ENCODE results near the gene RHOXF2B.
"Not testable (repeated sequence)": the region's sequence is repeated elsewhere in the genome, so short reads cannot be mapped to it uniquely, and the experiment has no call there.

RHOXF2B gene

GRCh38 chrX:120077590-120077989 lies at the start of gene RHOXF2B:
Gene RHOXF2B (minus strand): TSS chrX:120077690. CDS start chrX:120077552, 138 bp downstream.
- DNase-seq (ENCODE audit: extremely low read depth, insufficient read length); H3K36me3 ChIP-seq (ENCODE audit: control insufficient read depth, insufficient read depth, low read length); H3K4me3 ChIP-seq (replicated peaks; ENCODE audit: low read depth, low read length); H3K27me3 ChIP-seq (replicated peaks; ENCODE audit: control insufficient read depth, insufficient read depth, low read length): not testable (repeated sequence)

- H3K27me3 ChIP-seq (replicated peaks; ENCODE audit: control insufficient read depth, insufficient read depth, low read length) = no peaks in the 10 kb centered on the region
- no peak for TF ChIP-seq CTCF (IDR thresholded peaks at IDR 0.05; ENCODE audit: insufficient read depth, low read length, poor library complexity, severe bottlenecking)
- H3K36me3 ChIP-seq (ENCODE audit: control insufficient read depth, insufficient read depth, low read length) = no peaks in the 10 kb centered on the region; the same call in 1 of the 2 replicates
- no peak overlapping the region for H3K4me3 ChIP-seq (replicated peaks; ENCODE audit: low read depth, low read length)
- DNase-seq (ENCODE audit: extremely low read depth, insufficient read length) = no peak
These were observed 48.0 kb upstream of the RHOXF2B start for GRCh38 chrX:120125444-120125843.

- H3K36me3 ChIP-seq (ENCODE audit: control insufficient read depth, insufficient read depth, low read length) = no peaks in the 10 kb centered on the region; the same call in 1 of the 2 replicates
- no peak for TF ChIP-seq CTCF (IDR thresholded peaks at IDR 0.05; ENCODE audit: insufficient read depth, low read length, poor library complexity, severe bottlenecking)
- DNase-seq (ENCODE audit: extremely low read depth, insufficient read length) = no peak
- no peak overlapping the region for H3K4me3 ChIP-seq (replicated peaks; ENCODE audit: low read depth, low read length)
- H3K27me3 ChIP-seq (replicated peaks; ENCODE audit: control insufficient read depth, insufficient read depth, low read length) = no peaks in the 10 kb centered on the region
These were observed 42.7 kb upstream of the RHOXF2B start for GRCh38 chrX:120120223-120120622.

- no peak for DNase-seq (ENCODE audit: extremely low read depth, insufficient read length)
These were observed 38.0 kb upstream of the RHOXF2B start, which contains the start of gene RHOXF1 for GRCh38 chrX:120115438-120115963. Gene RHOXF1 (minus strand): TSS chrX:120115913. CDS start chrX:120115862, 51 bp downstream.

GRCh38 chrX:120111611-120112010 lies 34.1 kb upstream of the RHOXF2B start:
- TF ChIP-seq CTCF (IDR thresholded peaks at IDR 0.05; ENCODE audit: insufficient read depth, low read length, poor library complexity, severe bottlenecking) = no peak
- Histone ChIP-seq H3K4me3 (replicated peaks; ENCODE audit: low read depth, low read length) (no peak overlapping the region), H3K27me3 (replicated peaks; ENCODE audit: control insufficient read depth, insufficient read depth, low read length) (no peaks in the 10 kb centered on the region), H3K36me3 (ENCODE audit: control insufficient read depth, insufficient read depth, low read length) (no peaks in the 10 kb centered on the region)
- DNase-seq (ENCODE audit: extremely low read depth, insufficient read length) = no peak

More at GRCh38 chrX:120115438-120115963, 38.0 kb upstream of the RHOXF2B start, which contains the start of gene RHOXF1:
- Histone ChIP-seq H3K36me3 (ENCODE audit: control insufficient read depth, insufficient read depth, low read length) (no peaks in the 10 kb centered on the region), H3K27me3 (replicated peaks; ENCODE audit: control insufficient read depth, insufficient read depth, low read length) (no peaks in the 10 kb centered on the region), H3K4me3 (replicated peaks; ENCODE audit: low read depth, low read length) (no peak within 1 kb of the TSS)
- TF ChIP-seq CTCF (IDR thresholded peaks at IDR 0.05; ENCODE audit: insufficient read depth, low read length, poor library complexity, severe bottlenecking) = no peak

- Histone ChIP-seq H3K27me3 (replicated peaks; ENCODE audit: control insufficient read depth, insufficient read depth, low read length) (no peaks in the 10 kb centered on the region), H3K4me3 (replicated peaks; ENCODE audit: low read depth, low read length) (no peak overlapping the region), H3K36me3 (ENCODE audit: control insufficient read depth, insufficient read depth, low read length) (no peaks in the 10 kb centered on the region)
- DNase-seq (ENCODE audit: extremely low read depth, insufficient read length) = no peak
- no peak for TF ChIP-seq CTCF (IDR thresholded peaks at IDR 0.05; ENCODE audit: insufficient read depth, low read length, poor library complexity, severe bottlenecking)
These were observed 31.9 kb upstream of the RHOXF2B start for GRCh38 chrX:120109378-120109777.

- not testable (repeated sequence) for DNase-seq (ENCODE audit: extremely low read depth, insufficient read length); H3K4me3 ChIP-seq (replicated peaks; ENCODE audit: low read depth, low read length); H3K27me3 ChIP-seq (replicated peaks; ENCODE audit: control insufficient read depth, insufficient read depth, low read length); H3K36me3 ChIP-seq (ENCODE audit: control insufficient read depth, insufficient read depth, low read length)
These were observed 27.2 kb upstream of the RHOXF2B start for GRCh38 chrX:120104707-120105106.

GRCh38 chrX:120101057-120101456 lies 23.6 kb upstream of the RHOXF2B start:
- not testable (repeated sequence) for H3K36me3 ChIP-seq (ENCODE audit: control insufficient read depth, insufficient read depth, low read length); H3K4me3 ChIP-seq (replicated peaks; ENCODE audit: low read depth, low read length); DNase-seq (ENCODE audit: extremely low read depth, insufficient read length); H3K27me3 ChIP-seq (replicated peaks; ENCODE audit: control insufficient read depth, insufficient read depth, low read length)

Measured in GM06990 (cell line).